Neuron (in vitro differentiated cells): ENCODE data around the gene MIPEP.

Source experiments
- H2AFZ ChIP-seq: one replicate; pipeline ENCODE4 v1.6.1; 2013; ENCODE audit warnings: low read depth, mild to moderate bottlenecking, inconsistent platforms, low read length, moderate library complexity
- H3K27me3 ChIP-seq: one replicate; pipeline ENCODE4 v1.6.1; 2013; ENCODE audit warnings: low read length; ENCODE audit not compliant: insufficient read depth
- H3K36me3 ChIP-seq: one replicate; pipeline ENCODE4 v1.6.1; 2013; ENCODE audit warnings: low read length; ENCODE audit not compliant: insufficient read depth
- H3K4me1 ChIP-seq: one replicate; pipeline ENCODE4 v1.6.1; 2013; ENCODE audit warnings: low read length; ENCODE audit not compliant: insufficient read depth
- H3K4me3 ChIP-seq: 2 replicates; pipeline ENCODE4 v1.5.1; 2013; ENCODE audit warnings: mild to moderate bottlenecking, low read length, moderate library complexity
- H3K9me3 ChIP-seq: one replicate; pipeline ENCODE4 v1.6.1; 2013; ENCODE audit warnings: low read length

Gene MIPEP

DNA sequence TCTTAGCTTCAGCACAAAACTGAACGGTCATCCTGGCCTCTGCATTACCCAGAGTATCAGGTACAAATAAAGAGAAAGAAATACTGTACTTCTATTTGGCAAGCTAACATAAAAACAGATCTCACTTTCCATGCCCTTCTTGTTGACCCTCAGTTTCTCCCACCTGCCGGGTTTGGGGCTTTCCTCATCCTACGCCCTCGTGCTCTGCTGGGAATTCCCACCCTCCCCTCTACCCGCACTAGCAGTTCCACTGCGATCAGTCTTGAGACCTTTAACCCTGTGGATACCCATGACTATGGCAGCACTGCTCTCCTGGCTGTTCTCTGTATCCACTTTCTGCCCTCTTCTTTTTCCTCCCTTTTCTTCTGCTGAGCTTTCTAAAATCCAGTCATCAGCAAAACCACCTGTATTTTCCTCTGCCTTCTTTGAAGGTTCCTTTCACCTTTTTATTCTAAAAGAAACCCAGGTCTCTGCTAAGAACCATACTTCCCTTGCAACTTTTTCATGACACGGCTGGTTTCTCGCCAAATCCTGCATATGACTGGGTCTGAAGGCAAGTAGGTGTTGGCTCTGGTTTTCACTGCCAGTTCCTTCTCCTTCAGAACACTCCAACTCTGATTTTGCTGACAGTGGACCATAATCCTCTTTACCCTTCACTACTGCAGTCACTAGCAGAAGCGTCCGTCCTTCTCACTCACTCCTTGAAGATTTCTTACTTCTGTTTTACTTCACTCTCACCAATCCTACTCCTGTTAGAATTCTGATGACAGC lies 99.4 kb downstream of the MIPEP start:
- Histone ChIP-seq H2AFZ (no peak overlapping the region), H3K4me3 (no peak overlapping the region), H3K4me1 (no peaks in the 10 kb centered on the region), H3K27me3 (no peaks in the 10 kb centered on the region), H3K36me3 (no peaks in the 10 kb centered on the region), H3K9me3 (peaks cover 2% of the 10 kb centered on the region)

DNA sequence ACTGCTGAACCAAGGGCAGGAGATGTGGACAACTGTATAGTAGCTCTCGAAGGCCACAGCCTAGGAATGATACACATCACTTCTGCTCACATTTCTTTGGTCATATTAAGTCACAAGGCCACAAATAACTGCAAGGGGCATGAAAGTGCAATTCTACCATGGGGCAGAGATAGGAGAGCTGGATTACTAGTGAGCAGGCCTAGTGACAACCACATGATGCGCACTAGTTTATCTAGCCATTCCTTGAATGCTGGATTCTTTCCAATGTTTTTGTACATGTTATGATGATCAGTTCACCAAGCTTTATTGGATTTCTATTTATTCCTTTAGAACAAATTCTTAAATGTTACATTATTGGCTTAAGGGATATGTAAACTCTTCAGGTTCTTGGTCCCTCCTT lies 100.7 kb downstream of the MIPEP start:
- Histone ChIP-seq H3K27me3 (no peaks in the 10 kb centered on the region), H3K9me3 (peaks cover 2% of the 10 kb centered on the region), H3K4me1 (no peaks in the 10 kb centered on the region), H2AFZ (no peak overlapping the region), H3K4me3 (no peak overlapping the region), H3K36me3 (no peaks in the 10 kb centered on the region)

DNA sequence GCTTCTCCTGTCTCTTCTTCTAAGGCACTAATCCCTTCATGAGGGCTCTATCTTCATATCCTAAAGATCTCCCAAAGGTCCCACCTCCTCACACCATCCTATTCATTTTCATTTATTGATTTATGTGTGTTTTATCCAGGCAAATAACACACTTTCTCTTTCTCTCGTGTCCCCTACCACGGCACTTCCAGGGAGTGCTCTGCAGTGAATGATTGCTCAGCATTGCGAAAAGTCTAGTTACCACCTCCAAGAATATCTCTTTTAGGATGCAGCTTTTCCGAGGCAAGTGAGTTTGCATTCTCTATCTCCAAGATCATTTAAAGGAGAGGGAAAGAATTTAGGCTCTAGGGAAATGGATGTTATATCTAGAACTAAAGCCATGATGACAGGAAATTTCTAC lies 101.7 kb downstream of the MIPEP start:
- H3K27me3 ChIP-seq, result no peaks in the 10 kb centered on the region
- no peak overlapping the region for H2AFZ ChIP-seq
- no peak overlapping the region for H3K4me3 ChIP-seq
- H3K36me3 ChIP-seq, result no peaks in the 10 kb centered on the region
- H3K9me3 ChIP-seq, result peaks cover 2% of the 10 kb centered on the region
- H3K4me1 ChIP-seq, result no peaks in the 10 kb centered on the region

DNA sequence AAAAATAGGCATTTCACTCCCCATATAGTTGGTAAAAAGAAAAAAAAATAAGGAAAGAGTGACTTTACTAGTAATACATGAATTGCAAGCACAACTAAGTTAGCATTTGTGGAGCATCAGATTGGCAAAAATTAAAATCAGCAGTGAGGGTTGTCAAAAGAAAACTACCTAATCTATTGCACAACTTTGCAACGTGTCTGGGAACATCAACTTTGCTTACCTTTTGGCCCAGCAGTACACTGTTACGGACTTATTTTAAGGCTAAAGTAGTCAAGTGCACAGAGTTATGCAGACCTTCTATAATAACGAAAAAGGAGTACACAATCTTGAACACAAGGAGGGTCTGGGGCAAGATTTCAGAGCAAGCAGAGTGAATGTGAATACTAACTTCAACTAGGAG lies 102.6 kb downstream of the MIPEP start:
- Histone ChIP-seq H2AFZ (no peak overlapping the region), H3K4me3 (no peak overlapping the region), H3K36me3 (no peaks in the 10 kb centered on the region), H3K4me1 (no peaks in the 10 kb centered on the region), H3K27me3 (no peaks in the 10 kb centered on the region), H3K9me3 (peaks cover 2% of the 10 kb centered on the region)

DNA sequence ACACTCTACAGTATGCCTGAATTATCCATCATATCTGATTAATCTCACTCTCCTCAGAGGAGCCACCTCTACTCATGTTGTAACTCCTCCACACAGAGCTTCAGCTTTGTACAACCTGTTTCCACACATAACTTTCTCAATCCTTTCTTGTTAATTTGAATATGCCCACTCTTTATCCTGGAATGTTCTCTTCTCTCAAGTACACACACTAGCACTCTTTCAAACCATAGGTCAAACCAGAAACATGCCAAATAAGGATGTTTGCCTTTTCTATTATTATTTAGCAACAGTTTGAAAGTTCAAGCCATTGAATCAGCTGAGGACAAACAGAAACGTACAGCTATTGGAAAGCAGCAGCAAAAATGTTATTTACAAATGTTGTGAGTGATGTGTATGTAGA lies 110.3 kb downstream of the MIPEP start:
- Histone ChIP-seq H3K4me3 (no peak overlapping the region), H2AFZ (no peak overlapping the region), H3K27me3 (no peaks in the 10 kb centered on the region), H3K9me3 (peaks cover 5% of the 10 kb centered on the region), H3K36me3 (no peaks in the 10 kb centered on the region), H3K4me1 (no peaks in the 10 kb centered on the region)

DNA sequence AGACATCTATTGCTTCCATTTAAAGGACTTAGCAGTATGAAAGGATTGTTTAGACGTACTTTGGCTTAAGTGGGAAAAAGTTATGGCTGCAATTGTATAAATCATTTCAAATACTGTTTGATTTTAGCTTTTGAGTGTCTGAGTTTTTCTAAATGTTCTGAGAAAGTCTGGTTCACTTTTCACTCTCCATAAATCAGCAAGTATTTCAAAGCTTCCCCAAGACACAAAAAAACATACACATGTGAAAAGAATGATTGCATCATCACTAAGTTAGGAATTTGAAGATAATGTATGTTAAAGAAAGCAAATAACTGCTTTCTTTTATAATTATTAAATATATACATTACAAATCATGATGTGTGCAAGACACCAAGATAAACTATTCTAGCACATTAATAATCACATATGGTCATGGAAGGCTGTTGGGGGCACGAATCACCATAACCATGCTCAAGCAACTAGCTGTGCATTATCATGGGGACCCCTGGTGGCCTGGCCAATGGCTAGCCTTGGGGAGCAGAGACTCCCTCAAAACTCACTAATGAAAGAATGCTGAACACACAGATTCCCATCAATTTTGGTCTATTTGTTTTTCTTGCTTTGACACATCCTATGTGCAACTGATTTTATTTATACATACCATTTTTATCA lies 111.1 kb downstream of the MIPEP start:
- no peaks in the 10 kb centered on the region for H3K27me3 ChIP-seq
- H3K4me1 ChIP-seq, result no peaks in the 10 kb centered on the region
- no peak overlapping the region for H2AFZ ChIP-seq
- peaks cover 5% of the 10 kb centered on the region for H3K9me3 ChIP-seq
- H3K4me3 ChIP-seq, result no peak overlapping the region
- H3K36me3 ChIP-seq, result no peaks in the 10 kb centered on the region

DNA sequence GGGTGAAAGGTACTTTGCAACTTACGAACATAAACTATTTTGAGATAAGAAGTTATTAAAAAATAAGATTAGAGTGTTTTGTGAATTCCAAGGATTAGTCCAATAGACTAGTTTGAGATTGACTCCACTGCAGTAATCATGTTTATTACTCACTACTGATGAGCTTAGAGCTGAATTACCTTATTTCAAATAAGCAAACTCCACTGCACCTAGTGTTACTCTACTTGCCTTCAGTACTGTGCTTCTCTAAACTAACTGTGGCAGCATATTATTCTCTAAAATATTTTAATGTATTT lies 111.7 kb downstream of the MIPEP start:
- H3K9me3 ChIP-seq, result peaks cover 5% of the 10 kb centered on the region
- no peaks in the 10 kb centered on the region for H3K36me3 ChIP-seq
- no peaks in the 10 kb centered on the region for H3K4me1 ChIP-seq
- H3K4me3 ChIP-seq, result no peak overlapping the region
- H2AFZ ChIP-seq, result no peak overlapping the region
- no peaks in the 10 kb centered on the region for H3K27me3 ChIP-seq

DNA sequence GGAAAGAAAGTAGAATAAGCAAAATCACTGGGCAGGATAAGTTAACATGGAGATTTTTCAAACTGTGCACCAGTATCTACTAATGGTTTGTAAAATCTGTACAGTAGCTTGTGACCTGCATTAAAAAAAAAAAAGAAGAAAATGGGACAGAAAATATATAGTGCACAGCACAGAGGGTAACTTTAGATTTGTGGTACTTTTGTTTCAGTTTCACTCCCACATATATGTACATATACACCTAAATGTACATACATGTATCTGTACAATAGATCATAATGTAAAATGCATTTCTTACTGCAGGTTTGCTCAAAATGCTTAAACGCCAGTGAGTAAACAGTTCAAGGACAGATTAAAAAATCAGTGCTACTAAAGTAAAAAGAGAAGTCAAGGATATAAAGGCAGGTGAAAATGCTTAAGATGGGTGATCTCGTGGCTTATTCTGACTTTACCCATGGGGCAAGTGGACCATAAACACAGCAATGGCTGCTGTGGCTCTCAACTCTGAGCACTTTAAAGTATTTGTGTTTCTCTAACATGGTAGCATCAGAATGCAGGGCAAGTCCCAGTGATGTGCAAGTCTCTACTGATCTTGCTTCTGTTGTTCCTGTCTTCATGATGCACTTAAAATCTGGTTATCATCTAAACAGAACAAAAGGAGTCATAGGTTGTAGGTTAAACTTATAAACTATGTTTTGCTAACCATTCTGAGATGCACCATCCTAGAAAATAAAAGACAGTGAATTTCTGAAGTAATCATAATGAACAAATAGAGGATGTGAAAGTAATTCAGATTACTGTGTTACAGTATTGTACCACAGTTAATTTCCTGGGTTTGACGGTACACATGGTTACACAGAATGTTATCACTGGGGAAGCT lies 112.3 kb downstream of the MIPEP start:
- no peak overlapping the region for H2AFZ ChIP-seq
- no peaks in the 10 kb centered on the region for H3K36me3 ChIP-seq
- H3K4me1 ChIP-seq, result peaks cover 2% of the 10 kb centered on the region

DNA sequence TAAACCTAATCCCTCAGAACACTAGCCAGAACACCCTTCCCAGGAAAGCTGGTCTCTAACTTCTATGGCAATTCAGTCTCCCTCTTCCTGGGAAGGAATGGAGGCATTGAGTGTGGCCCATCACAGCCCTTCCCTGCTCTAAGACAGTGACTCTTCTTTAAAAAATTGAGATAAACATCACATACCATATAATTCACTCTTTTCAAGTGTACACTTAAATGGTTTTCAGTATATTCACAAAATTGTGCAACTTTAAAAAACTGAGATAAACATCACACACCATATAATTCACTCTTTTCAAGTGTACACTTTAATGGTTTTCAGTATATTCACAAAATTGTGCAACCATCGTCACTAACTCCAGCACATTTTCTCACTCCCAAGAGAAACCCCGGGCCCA lies 116.5 kb downstream of the MIPEP start:
- Histone ChIP-seq H3K9me3 (no peaks in the 10 kb centered on the region), H3K27me3 (no peaks in the 10 kb centered on the region), H2AFZ (no peak overlapping the region), H3K36me3 (no peaks in the 10 kb centered on the region), H3K4me3 (no peak overlapping the region), H3K4me1 (peaks cover 2% of the 10 kb centered on the region)

More for the DNA sequence above, 112.3 kb downstream of the MIPEP start:
- Histone ChIP-seq H3K27me3 (no peaks in the 10 kb centered on the region), H3K4me3 (no peak overlapping the region), H3K9me3 (peaks cover 5% of the 10 kb centered on the region)

DNA sequence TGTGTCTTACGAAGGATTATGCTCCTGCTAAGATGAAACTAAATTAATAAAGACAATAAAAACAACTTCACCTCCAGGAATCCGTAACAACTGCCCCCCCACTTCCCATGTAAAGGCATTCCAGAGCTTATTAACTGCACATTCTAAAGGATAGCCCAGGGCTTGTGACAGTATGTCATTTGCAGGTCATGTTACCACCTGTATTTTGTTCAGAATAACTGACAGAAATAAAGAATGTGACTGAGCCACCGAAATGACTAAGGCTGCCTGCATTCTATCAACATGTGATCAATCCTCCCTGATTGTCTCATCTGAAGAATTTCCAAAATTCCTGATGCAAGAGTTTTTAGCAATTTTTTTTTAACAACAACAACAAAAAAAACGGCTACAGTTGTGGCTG lies 117.2 kb downstream of the MIPEP start:
- Histone ChIP-seq H3K9me3 (no peaks in the 10 kb centered on the region), H2AFZ (no peak overlapping the region), H3K4me1 (peaks cover 2% of the 10 kb centered on the region), H3K4me3 (no peak overlapping the region), H3K27me3 (no peaks in the 10 kb centered on the region), H3K36me3 (no peaks in the 10 kb centered on the region)

DNA sequence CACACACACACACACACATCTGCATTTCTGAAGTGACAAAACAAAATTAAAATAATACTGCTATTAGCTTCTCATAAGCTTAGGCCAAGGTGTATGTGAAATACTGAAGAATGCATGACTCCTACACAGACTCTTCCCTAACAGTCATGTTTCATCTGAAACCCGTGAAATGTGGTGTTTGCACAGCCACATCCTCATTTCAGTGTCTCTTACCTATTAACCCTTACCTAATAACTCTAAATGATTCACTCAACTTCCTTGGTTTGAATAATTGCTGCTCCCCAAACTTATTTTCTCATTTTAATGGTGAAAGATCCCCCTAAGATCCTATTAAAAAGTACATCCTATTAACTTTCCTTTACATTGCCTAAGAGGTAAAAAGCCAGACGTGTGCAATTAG lies 117.6 kb downstream of the MIPEP start:
- peaks cover 2% of the 10 kb centered on the region for H3K4me1 ChIP-seq
- H3K36me3 ChIP-seq, result no peaks in the 10 kb centered on the region
- no peak overlapping the region for H2AFZ ChIP-seq

DNA sequence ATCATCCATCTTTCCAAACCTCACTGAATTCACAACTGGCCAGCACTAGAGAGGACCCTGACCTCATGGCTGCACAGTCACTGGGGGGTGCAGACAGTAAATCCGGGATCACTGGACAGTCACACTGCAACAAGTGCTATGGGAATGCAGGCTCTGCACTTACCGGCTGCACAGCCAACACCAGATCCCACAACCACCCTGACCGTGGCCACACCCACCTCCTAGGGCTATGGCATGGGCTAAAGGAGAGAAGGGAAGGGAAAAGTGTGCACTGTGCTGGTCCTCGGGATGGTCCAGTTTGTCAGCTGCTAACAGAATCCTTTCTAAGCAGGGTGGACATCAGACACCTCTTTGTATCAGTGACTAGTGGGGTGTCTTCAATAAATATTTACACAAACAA lies 118.2 kb downstream of the MIPEP start:
- Histone ChIP-seq H3K9me3 (no peaks in the 10 kb centered on the region), H3K4me3 (no peak overlapping the region), H2AFZ (no peak overlapping the region), H3K4me1 (peaks cover 2% of the 10 kb centered on the region), H3K27me3 (no peaks in the 10 kb centered on the region), H3K36me3 (no peaks in the 10 kb centered on the region)

More for the DNA sequence above, 117.6 kb downstream of the MIPEP start:
- Histone ChIP-seq H3K9me3 (no peaks in the 10 kb centered on the region), H3K27me3 (no peaks in the 10 kb centered on the region), H3K4me3 (no peak overlapping the region)

DNA sequence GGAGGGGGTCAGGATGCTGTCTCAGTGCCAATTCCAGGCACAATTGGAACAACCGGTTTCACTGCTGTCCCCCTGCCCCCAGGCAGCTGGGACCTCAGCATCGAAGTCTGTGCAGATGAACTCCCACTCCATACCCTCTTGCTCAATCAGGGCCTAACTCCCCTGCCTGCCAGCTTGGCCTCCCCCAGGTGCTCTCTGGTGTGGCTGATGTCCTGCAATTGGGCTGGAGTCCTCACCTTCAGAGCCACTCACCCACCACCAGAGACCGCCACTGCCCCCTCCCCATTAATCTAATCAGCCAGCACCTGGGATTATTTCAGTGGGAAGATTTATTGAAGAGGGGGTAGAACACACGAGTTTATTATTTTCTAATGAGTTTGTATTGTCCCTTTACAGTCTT lies 118.8 kb downstream of the MIPEP start:
- Histone ChIP-seq H3K9me3 (no peaks in the 10 kb centered on the region), H2AFZ (no peak overlapping the region), H3K27me3 (no peaks in the 10 kb centered on the region), H3K4me3 (no peak overlapping the region), H3K36me3 (no peaks in the 10 kb centered on the region), H3K4me1 (peaks cover 2% of the 10 kb centered on the region)
